ENCODE results near the gene ZMIZ2. TPM values are rescaled to one million over a fixed set of nuclear protein-coding genes. Genes with fewer than 3 reads are reported as not detected.

The ZMIZ2 gene
- total RNA-seq, 1 experiment from 2014 or later, result 269 TPM

DNA sequence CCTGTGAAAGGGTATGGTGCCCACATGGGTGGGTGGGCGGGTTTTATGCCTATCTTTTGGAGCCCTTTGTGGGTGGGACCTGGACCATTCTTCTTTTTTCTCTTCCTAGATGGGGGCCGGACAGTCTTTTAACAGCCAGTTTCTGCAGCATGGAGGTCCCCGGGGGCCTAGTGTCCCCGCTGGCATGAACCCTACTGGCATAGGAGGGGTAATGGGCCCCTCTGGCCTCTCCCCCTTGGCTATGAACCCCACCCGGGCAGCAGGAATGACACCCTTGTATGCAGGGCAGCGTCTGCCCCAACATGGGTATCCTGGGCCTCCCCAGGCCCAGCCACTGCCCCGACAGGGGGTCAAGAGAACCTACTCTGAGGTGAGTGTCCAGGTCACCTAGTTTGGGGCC lies 9.1 kb downstream of the ZMIZ2 start:
- DNase-seq, result no peak
- H3K36me3 Mint-ChIP-seq (ENCODE audit: insufficient read depth, unreplicated experiment), result peaks cover 56% of the 10 kb centered on the region
- CTCF ChIA-PET, result interaction anchor here (0.7 kb wide), 1 partner anchor 29 kb away, joined by 3 read pairs; no protein-coding TSS in a partner anchor
- H3K27ac Mint-ChIP-seq (ENCODE audit: unreplicated experiment), result no peak overlapping the region
- no peaks in the 10 kb centered on the region for H3K27me3 Mint-ChIP-seq (ENCODE audit: unreplicated experiment)
- intact Hi-C loops (cut with micrococcal nuclease; ENCODE audit: unreplicated experiment), result no loop called here
- no TSS peak for BruUV-seq (replicated peaks)
- H3K9me3 Mint-ChIP-seq (ENCODE audit: low read depth, unreplicated experiment), result no peaks in the 10 kb centered on the region
- no peak overlapping the region for H3K4me3 Mint-ChIP-seq (ENCODE audit: low read depth, unreplicated experiment)
- TF ChIP-seq, protein P1, sequence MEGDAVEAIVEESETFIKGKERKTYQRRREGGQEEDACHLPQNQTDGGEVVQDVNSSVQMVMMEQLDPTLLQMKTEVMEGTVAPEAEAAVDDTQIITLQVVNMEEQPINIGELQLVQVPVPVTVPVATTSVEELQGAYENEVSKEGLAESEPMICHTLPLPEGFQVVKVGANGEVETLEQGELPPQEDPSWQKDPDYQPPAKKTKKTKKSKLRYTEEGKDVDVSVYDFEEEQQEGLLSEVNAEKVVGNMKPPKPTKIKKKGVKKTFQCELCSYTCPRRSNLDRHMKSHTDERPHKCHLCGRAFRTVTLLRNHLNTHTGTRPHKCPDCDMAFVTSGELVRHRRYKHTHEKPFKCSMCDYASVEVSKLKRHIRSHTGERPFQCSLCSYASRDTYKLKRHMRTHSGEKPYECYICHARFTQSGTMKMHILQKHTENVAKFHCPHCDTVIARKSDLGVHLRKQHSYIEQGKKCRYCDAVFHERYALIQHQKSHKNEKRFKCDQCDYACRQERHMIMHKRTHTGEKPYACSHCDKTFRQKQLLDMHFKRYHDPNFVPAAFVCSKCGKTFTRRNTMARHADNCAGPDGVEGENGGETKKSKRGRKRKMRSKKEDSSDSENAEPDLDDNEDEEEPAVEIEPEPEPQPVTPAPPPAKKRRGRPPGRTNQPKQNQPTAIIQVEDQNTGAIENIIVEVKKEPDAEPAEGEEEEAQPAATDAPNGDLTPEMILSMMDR (IDR thresholded peaks at IDR 0.05; ENCODE audit: unreplicated experiment), result no peak
- H3K4me1 Mint-ChIP-seq (ENCODE audit: low read depth, unreplicated experiment), result peaks cover 11% of the 10 kb centered on the region

DNA sequence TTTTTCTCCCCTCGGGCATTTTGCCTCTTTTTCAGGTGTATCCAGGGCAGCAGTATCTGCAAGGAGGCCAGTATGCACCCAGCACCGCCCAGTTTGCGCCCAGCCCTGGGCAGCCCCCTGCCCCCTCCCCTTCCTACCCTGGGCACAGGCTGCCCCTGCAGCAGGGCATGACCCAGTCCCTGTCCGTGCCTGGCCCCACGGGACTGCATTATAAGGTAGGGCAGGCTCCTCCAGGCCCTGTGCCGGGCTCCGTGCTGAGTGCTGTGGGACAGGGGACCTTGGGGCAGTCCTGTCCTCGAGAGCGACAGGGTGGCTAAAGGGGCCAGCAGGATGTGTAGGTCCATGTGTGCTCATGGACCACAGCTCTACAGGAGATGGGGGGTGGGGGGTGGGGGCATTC lies 10.6 kb downstream of the ZMIZ2 start:
- H3K27me3 Mint-ChIP-seq (ENCODE audit: unreplicated experiment), result no peaks in the 10 kb centered on the region
- BruUV-seq (replicated peaks), result no TSS peak
- H3K4me3 Mint-ChIP-seq (ENCODE audit: low read depth, unreplicated experiment), result no peak overlapping the region
- H3K9me3 Mint-ChIP-seq (ENCODE audit: low read depth, unreplicated experiment), result no peaks in the 10 kb centered on the region
- CTCF ChIA-PET, result no interaction called here
- TF ChIP-seq, protein P1 (IDR thresholded peaks at IDR 0.05; ENCODE audit: unreplicated experiment), result no peak
- H3K27ac Mint-ChIP-seq (ENCODE audit: unreplicated experiment), result no peak overlapping the region
- intact Hi-C loops (cut with micrococcal nuclease; ENCODE audit: unreplicated experiment), result no loop called here
- peaks cover 10% of the 10 kb centered on the region for H3K4me1 Mint-ChIP-seq (ENCODE audit: low read depth, unreplicated experiment)
- peaks cover 59% of the 10 kb centered on the region for H3K36me3 Mint-ChIP-seq (ENCODE audit: insufficient read depth, unreplicated experiment)
- no peak for DNase-seq

DNA sequence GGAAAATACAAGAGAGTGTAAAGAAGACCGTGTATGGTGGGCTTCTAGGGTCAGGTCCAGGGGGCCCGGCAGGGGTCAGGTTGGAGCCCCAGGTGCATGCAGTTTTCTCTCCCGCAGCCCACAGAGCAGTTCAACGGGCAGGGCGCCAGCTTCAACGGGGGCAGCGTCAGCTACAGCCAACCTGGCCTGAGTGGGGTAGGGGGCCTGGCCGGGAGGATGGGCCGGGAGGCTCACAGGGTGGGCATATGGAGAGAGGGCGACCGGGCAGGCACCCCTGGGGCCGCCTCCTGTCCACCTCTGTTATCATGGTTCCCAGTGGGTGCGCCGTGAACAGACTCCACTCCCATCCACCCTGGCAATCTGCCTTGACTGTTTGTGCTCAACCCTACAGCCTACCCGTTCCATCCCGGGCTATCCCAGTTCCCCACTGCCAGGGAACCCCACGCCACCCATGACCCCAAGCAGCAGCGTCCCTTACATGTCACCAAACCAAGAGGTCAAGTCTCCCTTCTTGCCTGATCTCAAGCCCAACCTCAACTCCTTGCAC lies 11.5 kb downstream of the ZMIZ2 start:
- H3K9me3 Mint-ChIP-seq (ENCODE audit: low read depth, unreplicated experiment), result no peaks in the 10 kb centered on the region
- no TSS peak for BruUV-seq (replicated peaks)
- H3K27me3 Mint-ChIP-seq (ENCODE audit: unreplicated experiment), result no peaks in the 10 kb centered on the region
- CTCF ChIA-PET, result no interaction called here
- TF ChIP-seq, protein P1 (IDR thresholded peaks at IDR 0.05; ENCODE audit: unreplicated experiment), result no peak
- intact Hi-C loops (cut with micrococcal nuclease; ENCODE audit: unreplicated experiment), result no loop called here
- H3K4me1 Mint-ChIP-seq (ENCODE audit: low read depth, unreplicated experiment), result peaks cover 3% of the 10 kb centered on the region
- no peak overlapping the region for H3K4me3 Mint-ChIP-seq (ENCODE audit: low read depth, unreplicated experiment)
- no peak overlapping the region for H3K27ac Mint-ChIP-seq (ENCODE audit: unreplicated experiment)
- DNase-seq, result no peak
- peaks cover 57% of the 10 kb centered on the region for H3K36me3 Mint-ChIP-seq (ENCODE audit: insufficient read depth, unreplicated experiment)

DNA sequence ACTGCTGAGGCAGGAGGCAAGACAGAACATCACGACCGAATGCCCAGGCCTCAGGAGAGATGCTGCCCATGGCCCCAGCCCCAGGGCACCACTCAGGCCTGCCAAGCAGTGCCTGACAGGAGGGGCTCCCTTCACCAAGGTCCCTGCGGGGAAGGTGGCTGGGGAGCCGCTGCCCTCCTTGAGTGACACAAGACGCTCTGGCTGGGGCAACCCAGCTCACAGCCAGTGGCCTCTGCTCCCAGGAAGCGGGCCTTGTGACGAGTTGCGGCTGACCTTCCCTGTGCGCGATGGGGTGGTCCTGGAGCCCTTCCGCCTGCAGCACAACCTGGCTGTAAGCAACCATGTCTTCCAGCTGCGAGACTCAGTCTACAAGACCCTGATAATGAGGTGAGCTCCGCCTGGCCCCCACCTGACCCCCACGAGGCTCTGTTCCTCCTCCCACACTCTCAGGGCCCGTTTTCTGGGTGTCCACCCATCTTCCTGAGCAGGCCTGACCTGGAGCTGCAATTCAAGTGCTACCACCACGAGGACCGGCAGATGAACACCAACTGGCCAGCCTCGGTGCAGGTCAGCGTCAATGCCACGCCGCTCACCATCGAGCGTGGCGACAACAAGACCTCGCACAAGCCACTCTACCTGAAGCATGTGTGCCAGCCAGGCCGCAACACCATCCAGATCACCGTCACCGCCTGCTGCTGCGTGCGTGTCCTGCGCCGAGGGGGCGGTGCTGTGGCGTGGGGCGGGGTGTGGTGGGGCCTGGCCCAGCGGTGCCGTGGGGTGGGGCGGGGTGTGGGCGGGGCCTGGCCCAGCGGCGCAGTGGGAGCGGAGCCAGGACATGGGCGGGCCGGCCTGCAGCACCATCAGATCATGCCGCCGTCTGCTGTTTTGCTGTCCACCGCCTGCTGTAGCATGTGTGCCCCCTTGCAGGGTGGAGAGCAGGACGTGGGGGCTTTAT lies 12.8 kb downstream of the ZMIZ2 start:
- H3K4me1 Mint-ChIP-seq (ENCODE audit: low read depth, unreplicated experiment), result no peaks in the 10 kb centered on the region
- intact Hi-C loops (cut with micrococcal nuclease; ENCODE audit: unreplicated experiment), result no loop called here
- no peak overlapping the region for H3K4me3 Mint-ChIP-seq (ENCODE audit: low read depth, unreplicated experiment)
- TF ChIP-seq, protein P1 (IDR thresholded peaks at IDR 0.05; ENCODE audit: unreplicated experiment), result no peak
- no peak overlapping the region for H3K27ac Mint-ChIP-seq (ENCODE audit: unreplicated experiment)
- H3K36me3 Mint-ChIP-seq (ENCODE audit: insufficient read depth, unreplicated experiment), result peaks cover 59% of the 10 kb centered on the region
- H3K9me3 Mint-ChIP-seq (ENCODE audit: low read depth, unreplicated experiment), result no peaks in the 10 kb centered on the region
- no peak for DNase-seq
- CTCF ChIA-PET, result no interaction called here
- no TSS peak for BruUV-seq (replicated peaks)
- H3K27me3 Mint-ChIP-seq (ENCODE audit: unreplicated experiment), result no peaks in the 10 kb centered on the region
